GM18907 (cell line): Measurements from ENCODE around the gene QSOX2.
"Not testable (repeated sequence)": the region's sequence is repeated elsewhere in the genome, so short reads cannot be mapped to it uniquely, and the experiment has no call there.

Source experiments
- ATAC-seq: cut with Tn5 transposase; IDR thresholded peaks from one replicate; pipeline ENCODE4 v1.9.1; 2021; ENCODE audit warnings: mild to moderate bottlenecking, moderate library complexity; ENCODE audit not compliant: unreplicated experiment

The QSOX2 gene

DNA sequence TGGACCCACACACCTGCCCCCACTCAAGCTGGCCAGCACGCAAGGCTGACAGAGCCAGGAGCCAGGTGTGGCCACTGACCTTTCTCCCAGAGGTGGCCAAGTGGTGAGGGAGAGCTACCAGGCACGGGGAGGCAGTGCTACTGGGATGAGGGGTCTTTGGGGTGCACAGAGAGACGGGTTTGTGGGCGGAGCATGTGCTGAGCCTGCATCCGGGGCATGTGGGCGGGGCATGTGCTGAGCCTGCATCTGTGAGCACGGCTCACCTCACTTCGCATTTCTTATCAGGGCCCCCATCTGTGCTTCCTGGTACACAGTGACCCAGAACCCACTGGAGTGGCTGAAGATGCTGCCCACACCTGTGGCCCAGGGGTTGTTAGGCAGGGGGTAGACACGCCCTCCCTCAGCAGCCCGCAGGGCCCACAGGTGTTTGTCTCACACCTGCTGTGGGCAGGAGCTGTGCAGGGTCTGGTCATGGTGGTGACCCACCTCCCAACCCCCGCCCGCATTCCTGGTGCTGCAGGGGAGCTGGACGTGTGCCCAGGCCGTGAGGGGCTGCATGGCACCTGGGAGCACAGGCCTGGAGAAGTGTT, 36.8 kb upstream of the QSOX2 start:
- no peak for ATAC-seq

- ATAC-seq, result no peak
Observed at GRCh38 chr9:136281421-136282271, 36.0 kb upstream of the QSOX2 start.

DNA sequence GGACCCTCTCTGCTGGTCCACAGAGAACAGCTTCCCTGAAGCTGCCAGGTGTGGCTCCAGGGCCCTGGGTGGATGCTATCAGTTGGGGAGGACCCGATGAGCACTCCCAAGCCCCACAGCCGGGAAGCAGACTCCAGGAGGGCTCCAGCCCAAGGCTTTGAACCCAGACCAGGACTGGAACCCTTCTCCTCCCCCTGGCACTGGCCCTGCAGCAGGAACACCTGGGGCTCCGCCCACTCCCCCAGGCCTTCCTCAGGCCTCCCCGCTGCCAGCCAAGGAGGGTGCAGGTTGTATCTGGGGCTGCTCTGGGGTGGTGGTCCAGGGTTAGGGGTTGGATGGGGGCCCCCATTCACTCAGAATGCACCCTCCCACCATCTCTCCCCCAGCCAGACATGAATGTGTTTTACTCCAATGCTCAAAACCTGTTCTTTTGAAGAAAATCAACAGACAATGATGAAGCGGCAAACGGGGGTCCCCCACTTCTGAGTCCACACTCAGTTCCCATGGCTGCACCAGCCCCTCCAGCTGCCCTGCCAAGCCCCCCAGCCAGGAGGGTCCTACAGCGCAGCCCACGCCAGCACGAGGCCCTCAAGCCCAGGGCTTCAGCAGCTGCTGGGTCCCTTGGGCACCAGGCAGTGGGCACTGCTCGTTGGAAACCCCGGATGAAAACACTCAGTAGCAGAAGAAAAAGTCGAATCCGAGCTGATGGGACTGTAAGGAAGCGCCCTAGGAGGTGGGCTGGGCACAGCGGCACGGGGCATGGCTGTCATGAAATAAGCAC, 35.1 kb upstream of the QSOX2 start:
- no peak for ATAC-seq

- no peak for ATAC-seq
Observed at GRCh38 chr9:136279471-136279870, 33.9 kb upstream of the QSOX2 start.

- no peak for ATAC-seq
Observed at GRCh38 chr9:136278894-136279293, 33.3 kb upstream of the QSOX2 start.

- ATAC-seq, result no peak
Observed at GRCh38 chr9:136278221-136278620, 32.6 kb upstream of the QSOX2 start.

- ATAC-seq, result no peak
Observed at GRCh38 chr9:136277746-136278145, 32.1 kb upstream of the QSOX2 start.

GRCh38 chr9:136276716-136277115, 31.1 kb upstream of the QSOX2 start:
- ATAC-seq, result no peak

DNA sequence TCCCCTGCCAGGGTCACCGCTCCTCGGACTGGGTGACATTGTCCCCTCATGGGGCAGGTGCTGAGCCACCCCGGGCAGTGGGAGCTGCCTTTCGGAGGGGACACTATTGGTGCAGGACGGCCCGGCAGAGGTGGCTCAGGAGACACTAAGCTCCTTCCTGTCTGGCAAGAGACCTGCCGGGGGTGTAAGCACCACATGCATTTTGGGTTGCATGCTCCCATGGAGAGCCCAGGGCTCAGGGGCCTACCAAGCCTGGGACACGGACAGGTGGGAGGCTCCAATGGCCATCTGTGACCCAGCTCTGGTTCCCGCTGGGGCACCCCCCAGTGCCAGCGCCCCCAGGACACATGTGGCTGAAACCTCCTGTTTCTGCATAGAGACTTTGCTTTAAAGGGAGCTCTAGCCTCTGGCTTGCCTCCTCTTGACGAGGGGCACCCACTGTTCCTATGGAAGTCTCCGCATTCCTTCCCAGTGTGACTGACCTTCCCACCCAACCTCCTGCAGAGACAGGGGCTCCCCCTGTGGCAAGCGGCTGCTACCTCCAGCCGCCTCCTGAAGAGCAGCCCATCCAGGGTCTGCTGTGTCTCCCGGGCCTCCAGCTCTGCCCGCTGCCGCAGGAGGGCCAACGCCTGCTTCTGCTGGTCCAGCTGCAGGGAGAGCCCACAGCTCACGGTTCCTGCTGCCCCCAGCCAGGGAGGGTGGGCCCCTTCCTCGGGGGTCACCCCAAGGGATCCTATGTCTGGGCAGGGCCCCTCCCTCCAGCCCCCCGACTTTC, 30.2 kb upstream of the QSOX2 start:
- ATAC-seq, result no peak

DNA sequence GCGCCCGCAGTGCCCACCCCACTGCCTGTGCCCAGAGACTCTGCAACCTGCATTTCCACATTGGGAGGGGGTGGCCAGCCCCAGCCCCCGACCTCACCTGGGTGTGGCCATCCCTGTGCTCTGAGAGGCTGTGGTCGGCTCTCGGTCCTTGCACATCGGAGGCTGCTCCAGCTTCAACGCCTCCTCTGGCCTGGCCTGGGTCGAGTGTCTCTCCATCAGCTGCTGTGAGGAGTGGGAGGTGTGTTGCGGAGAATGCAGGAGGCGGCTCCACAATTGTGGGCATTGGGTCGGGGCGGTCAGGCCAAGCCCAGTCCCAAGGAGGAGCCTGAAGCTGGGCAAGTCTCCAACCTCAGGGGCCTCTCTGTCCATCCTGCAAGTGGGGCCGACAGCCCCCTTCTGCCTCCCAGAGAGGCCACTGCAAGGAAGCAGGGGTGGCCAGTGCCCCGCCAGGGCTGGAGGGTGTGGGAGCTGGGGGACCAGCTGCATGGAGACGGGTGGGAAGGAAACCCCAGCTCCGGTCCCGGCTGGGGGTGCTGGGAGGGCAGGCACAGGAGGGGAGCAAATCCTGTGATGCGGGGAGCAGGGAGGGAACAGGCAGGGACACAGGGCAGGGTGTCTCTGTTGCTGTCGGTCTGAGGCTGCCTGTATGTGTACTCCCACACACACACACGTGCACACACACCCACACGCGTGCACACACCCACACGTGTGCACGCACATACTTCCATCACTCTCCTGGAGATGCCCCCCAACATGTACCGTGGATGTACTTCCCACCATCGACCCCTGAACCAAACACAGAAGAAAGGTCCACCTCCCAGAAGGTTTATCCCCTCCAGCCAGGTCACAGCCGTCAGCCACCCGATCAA, 29.4 kb upstream of the QSOX2 start:
- no peak for ATAC-seq

GRCh38 chr9:136273921-136274785, 28.5 kb upstream of the QSOX2 start:
- no peak for ATAC-seq

DNA sequence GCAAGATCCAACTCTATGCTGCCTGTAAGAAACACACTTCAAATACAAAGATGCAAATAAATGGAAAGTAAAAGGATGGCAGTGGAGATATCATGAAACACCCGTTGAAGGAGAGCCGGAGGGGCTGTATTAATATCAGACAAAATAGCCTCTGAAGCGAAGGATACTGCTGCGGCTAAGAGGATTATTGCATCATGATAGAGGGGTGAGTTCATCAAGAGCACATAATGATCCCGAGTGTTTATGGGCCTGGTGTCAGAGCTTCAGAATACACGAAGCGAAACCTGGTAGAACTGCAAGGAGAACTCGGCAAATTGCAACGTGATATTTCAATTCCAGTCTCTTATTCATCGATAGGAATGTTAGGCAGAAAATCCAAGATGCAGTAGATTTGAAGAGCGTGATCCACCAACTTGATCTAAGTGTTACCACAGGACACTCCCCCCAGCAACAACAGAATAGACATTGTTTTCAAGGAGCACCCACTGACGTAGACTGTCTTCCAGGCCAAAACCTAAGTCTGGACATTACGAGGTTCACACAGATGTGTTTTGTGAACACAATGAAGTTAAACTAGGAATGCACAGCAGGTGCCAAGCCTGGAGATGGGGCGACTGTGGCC, 27.7 kb upstream of the QSOX2 start:
- no peak for ATAC-seq

DNA sequence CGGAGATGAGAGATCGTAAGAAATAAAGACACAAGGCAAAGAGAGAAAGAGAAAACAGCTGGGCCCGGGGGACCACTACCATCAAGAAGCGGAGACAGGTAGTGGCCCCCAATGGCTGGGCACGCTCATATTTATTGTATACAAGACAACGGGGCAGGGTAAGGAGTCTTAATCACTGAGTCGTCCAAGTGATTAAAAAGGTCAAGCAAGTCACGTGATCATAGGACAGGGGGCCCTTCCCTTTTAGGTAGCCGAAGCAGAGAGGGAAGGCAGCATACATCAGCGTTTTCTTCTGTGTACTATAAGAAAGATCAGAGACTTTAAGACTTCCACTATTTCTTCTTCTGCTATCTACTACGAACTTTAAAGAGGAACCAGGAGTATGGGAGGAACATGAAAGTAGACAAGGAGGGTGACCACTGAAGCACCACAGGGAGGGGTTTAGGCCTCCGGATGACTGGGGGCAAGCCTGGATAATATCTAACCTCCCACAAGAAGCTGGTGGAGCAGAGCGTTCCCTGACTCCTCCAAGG, 24.6 kb upstream of the QSOX2 start:
- ATAC-seq, result no peak

- ATAC-seq, result no peak
Observed at GRCh38 chr9:136268735-136269134, 23.1 kb upstream of the QSOX2 start.

GRCh38 chr9:136268318-136268717, 22.7 kb upstream of the QSOX2 start:
- ATAC-seq, result no peak

DNA sequence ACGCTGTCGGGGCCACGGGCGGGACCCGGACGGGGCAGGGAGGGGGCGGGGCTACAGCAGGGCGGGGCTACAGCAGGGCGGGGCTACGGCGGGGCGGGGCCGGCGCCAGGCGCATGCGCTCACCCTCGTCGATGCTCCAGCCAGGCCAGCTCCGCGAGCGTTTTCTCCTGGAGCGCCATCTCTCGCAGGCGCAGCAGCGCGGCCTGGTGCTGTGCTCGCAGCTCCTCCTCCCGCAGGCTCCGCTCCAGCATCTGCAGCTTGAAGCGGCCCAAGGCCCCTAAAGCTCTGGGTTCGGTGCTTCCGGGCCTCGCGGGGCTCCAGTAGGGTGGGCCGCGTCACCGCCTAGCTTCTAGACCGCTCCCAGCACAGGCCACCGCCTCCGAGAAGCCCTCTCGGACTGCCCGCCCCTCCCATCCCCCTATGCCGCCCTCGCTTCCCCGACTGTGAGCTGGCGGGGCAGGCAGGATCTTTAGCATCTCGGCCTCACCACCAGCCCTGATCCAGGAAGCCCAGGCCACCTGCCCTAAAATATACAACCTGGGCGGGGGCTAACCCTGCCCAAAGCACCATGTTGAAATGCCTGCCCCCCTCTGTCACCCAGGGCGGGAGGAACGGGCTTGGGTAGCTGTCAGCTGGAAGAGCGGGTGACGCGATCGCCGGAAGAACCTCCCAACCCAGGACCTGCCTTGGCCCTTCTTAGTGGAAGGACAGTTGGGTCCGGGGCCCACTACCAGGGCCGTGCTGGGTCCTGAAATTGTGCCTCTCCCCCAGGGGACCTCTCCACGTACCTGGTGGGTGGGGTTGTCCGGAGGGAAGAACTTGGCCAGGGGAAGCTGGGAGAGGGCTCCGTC, 21.9 kb upstream of the QSOX2 start:
- ATAC-seq, result peak; percentile 66

- not testable (repeated sequence) for ATAC-seq
Observed at GRCh38 chr9:136266641-136267040, 21.0 kb upstream of the QSOX2 start.
